Skeletal muscle cell (primary cell): ENCODE results near the gene BTBD17.

Source experiments
- DNase-seq: peaks from one replicate; pipeline ENCODE4 v3.0.0-alpha.2; 2010; ENCODE audit warnings: low read depth
- H3K4me3 ChIP-seq: 2 replicates; pipeline ENCODE4 v1.5.1; 2011; ENCODE audit warnings: low read depth, mild to moderate bottlenecking, control low read depth, low read length, moderate library complexity

BTBD17 gene

GRCh38 chr17:74389084-74389753, 27.6 kb upstream of the BTBD17 start:
- H3K4me3 ChIP-seq, result no peak overlapping the region
- no peak for DNase-seq

GRCh38 chr17:74387365-74388218, 25.9 kb upstream of the BTBD17 start:
- H3K4me3 ChIP-seq, result no peak overlapping the region
- DNase-seq, result no peak

- no peak for DNase-seq
- no peak overlapping the region for H3K4me3 ChIP-seq
Measured at GRCh38 chr17:74386386-74386785, 24.7 kb upstream of the BTBD17 start.

GRCh38 chr17:74385201-74385600, 23.5 kb upstream of the BTBD17 start:
- no peak for DNase-seq
- H3K4me3 ChIP-seq, result no peak overlapping the region

GRCh38 chr17:74383141-74383540, 21.5 kb upstream of the BTBD17 start:
- H3K4me3 ChIP-seq, result no peak overlapping the region
- no peak for DNase-seq

GRCh38 chr17:74380959-74381808, 19.5 kb upstream of the BTBD17 start:
- no peak overlapping the region for H3K4me3 ChIP-seq
- no peak for DNase-seq

GRCh38 chr17:74380086-74380958, 18.7 kb upstream of the BTBD17 start:
- H3K4me3 ChIP-seq, result no peak overlapping the region
- no peak for DNase-seq

GRCh38 chr17:74379495-74380085, 17.9 kb upstream of the BTBD17 start:
- no peak overlapping the region for H3K4me3 ChIP-seq
- DNase-seq, result peak; percentile 18

- no peak for DNase-seq
- H3K4me3 ChIP-seq, result no peak overlapping the region
Measured at GRCh38 chr17:74374858-74375257, 13.2 kb upstream of the BTBD17 start.

- DNase-seq, result no peak
- H3K4me3 ChIP-seq, result no peak overlapping the region
Measured at GRCh38 chr17:74373838-74374606, 12.4 kb upstream of the BTBD17 start.

- no peak for DNase-seq
- no peak overlapping the region for H3K4me3 ChIP-seq
Measured at GRCh38 chr17:74372426-74372825, 10.8 kb upstream of the BTBD17 start.

- H3K4me3 ChIP-seq, result no peak overlapping the region
- DNase-seq, result no peak
Measured at GRCh38 chr17:74371653-74372147, 10.0 kb upstream of the BTBD17 start.

- DNase-seq, result no peak
- H3K4me3 ChIP-seq, result no peak overlapping the region
Measured at GRCh38 chr17:74369665-74370490, 8.2 kb upstream of the BTBD17 start.

GRCh38 chr17:74369221-74369620, 7.6 kb upstream of the BTBD17 start:
- no peak overlapping the region for H3K4me3 ChIP-seq
- DNase-seq, result no peak

- H3K4me3 ChIP-seq, result no peak overlapping the region
- peak; percentile 4 for DNase-seq
Measured at GRCh38 chr17:74368341-74369081, 6.8 kb upstream of the BTBD17 start.

GRCh38 chr17:74367206-74367605, 5.5 kb upstream of the BTBD17 start, which contains the start of gene GPR142:
GPR142 (plus strand) TSS chr17:74367506; CDS start chr17:74369541, 2,035 bp downstream.
- DNase-seq, result no peak
- no peak within 1 kb of the TSS for H3K4me3 ChIP-seq
